Epithelial cell of proximal tubule (primary cell): ENCODE data around the gene PIEZO1. TPM values are rescaled to one million over a fixed set of nuclear protein-coding genes. Genes with fewer than 3 reads are reported as not detected.
"Not testable (repeated sequence)": the region's sequence is repeated elsewhere in the genome, so short reads cannot be mapped to it uniquely, and the experiment has no call there.

Experiments
- DNase-seq: peaks from one replicate; pipeline ENCODE4 v3.0.0-alpha.2; 2011; ENCODE audit warnings: low read depth
- H3K4me3 ChIP-seq: 2 replicates; pipeline ENCODE4 v1.5.1; 2011; ENCODE audit warnings: low read depth, mild to moderate bottlenecking, low read length
- total RNA-seq: library from RNA; depleted of rRNA; stranded (reverse); fragments of >200 nt; gene quantifications from 2 replicates; pipeline ENCODE4 v1.2.3, GENCODE V29; 2015
- TF ChIP-seq, protein P1 (sequence below): conservative IDR thresholded peaks from 2 replicates; pipeline ENCODE4 v1.5.1; 2012; ENCODE audit warnings: low read depth, mild to moderate bottlenecking, low read length

PIEZO1 gene
- total RNA-seq, 1 donor from 2014 or later = 246 TPM

DNA sequence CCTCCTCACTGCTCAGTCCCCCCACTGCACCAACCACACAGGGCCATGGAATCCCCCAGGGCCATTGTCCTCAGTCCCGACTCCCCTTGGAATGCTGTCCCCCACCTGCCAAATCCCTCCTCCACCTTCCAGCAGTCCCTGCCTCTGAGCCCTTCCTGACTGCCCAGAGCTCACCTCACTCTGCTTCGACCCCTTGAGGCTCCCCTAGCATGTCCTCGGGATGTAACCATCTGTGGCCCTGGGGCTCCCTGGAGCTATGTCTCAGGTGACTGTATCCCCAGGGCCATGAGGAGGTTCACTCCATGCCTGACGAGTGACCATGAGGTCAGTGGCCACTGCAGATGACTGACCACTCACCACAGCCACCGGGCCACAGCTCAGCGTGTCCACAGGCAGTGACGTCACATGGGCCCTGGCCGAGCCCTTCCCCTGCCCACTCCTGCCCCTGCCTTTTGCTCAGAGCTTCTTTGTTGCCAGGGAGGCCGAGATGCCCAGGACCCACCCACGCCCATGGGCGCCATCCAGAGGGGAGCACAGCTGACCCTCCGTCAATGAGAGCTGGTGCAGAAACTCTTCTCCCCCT is 7.7 kb upstream of the PIEZO1 start:
- TF ChIP-seq, protein P1, sequence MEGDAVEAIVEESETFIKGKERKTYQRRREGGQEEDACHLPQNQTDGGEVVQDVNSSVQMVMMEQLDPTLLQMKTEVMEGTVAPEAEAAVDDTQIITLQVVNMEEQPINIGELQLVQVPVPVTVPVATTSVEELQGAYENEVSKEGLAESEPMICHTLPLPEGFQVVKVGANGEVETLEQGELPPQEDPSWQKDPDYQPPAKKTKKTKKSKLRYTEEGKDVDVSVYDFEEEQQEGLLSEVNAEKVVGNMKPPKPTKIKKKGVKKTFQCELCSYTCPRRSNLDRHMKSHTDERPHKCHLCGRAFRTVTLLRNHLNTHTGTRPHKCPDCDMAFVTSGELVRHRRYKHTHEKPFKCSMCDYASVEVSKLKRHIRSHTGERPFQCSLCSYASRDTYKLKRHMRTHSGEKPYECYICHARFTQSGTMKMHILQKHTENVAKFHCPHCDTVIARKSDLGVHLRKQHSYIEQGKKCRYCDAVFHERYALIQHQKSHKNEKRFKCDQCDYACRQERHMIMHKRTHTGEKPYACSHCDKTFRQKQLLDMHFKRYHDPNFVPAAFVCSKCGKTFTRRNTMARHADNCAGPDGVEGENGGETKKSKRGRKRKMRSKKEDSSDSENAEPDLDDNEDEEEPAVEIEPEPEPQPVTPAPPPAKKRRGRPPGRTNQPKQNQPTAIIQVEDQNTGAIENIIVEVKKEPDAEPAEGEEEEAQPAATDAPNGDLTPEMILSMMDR = no peak
- DNase-seq = no peak
- no peak overlapping the region for H3K4me3 ChIP-seq

GRCh38 chr16:88792078-88792550 is 7.1 kb upstream of the PIEZO1 start:
- no peak for DNase-seq
- TF ChIP-seq, protein P1 = no peak
- no peak overlapping the region for H3K4me3 ChIP-seq

GRCh38 chr16:88790312-88791211 is 5.5 kb upstream of the PIEZO1 start:
- DNase-seq = no peak
- H3K4me3 ChIP-seq = no peak overlapping the region
- TF ChIP-seq, protein P1 = no peak

DNA sequence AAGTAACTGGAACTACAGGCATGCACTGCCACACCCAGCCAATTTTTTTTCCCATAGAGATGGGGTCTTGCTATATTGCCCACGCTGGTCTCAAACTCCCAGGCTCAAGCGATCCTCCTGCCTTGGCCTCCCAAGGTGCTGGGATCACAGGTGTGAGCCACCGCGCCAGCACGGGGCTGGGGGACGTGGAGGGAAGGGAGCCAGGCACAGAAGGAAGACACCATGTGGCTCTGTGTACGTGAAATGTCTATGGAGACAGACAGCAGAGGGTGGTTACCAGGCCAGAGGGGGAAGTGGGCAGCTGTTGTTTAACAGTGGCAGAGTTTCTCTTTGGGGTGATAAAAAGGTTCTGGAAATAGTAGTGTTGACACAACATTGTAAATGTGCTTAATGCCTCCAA is 4.6 kb upstream of the PIEZO1 start:
- no peak overlapping the region for H3K4me3 ChIP-seq
- DNase-seq = no peak
- TF ChIP-seq, protein P1 = no peak

GRCh38 chr16:88788749-88789148 is 3.7 kb upstream of the PIEZO1 start:
- H3K4me3 ChIP-seq, DNase-seq: not testable (repeated sequence)

- no peak for DNase-seq
- TF ChIP-seq, protein P1 = no peak
- H3K4me3 ChIP-seq = no peak overlapping the region
Measured at GRCh38 chr16:88787579-88788314, 2.7 kb upstream of the PIEZO1 start.

DNA sequence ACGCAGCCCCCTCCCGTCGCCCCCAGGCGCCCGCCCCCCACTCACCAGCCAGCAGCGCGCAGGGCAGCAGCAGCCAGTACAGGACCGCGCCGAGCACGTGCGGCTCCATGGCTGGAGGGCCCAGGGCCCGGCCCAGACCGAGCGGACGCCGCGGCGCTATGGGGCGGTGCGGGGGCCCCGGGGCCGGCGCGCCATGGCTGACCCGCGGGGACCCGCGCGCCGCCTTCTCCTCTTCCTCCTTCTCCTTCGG is 239 bp downstream of the PIEZO1 start:
- H3K4me3 ChIP-seq = peak overlapping the region; percentile 70
- no peak for DNase-seq
- TF ChIP-seq, protein P1 = no peak
